Measurements from ENCODE around the gene CEMIP.

DNA sequence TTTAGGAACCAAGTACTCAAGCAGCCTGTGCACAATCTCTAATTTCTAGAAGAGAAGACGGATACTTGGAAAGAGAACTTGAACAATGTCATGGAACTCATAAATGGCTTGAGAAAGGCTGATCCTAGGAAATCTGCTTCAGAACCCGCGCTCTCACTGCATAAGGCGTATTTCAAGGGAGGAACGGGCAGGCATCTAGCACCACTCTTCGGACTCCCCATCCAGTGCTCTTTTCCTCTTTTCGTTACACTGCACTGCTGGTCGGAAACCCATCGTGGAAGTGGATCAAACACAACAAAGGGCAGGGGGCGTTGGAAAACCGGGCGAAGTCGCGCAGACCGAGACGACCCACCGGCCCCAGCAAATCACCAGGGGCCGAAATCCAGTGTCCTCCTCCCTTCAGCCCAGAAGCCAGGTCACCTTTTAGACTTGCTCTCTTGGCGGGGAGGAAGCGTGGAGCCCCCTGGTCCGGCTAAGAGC is 221.0 kb downstream of the CEMIP start:
- TF ChIP-seq, protein P1, sequence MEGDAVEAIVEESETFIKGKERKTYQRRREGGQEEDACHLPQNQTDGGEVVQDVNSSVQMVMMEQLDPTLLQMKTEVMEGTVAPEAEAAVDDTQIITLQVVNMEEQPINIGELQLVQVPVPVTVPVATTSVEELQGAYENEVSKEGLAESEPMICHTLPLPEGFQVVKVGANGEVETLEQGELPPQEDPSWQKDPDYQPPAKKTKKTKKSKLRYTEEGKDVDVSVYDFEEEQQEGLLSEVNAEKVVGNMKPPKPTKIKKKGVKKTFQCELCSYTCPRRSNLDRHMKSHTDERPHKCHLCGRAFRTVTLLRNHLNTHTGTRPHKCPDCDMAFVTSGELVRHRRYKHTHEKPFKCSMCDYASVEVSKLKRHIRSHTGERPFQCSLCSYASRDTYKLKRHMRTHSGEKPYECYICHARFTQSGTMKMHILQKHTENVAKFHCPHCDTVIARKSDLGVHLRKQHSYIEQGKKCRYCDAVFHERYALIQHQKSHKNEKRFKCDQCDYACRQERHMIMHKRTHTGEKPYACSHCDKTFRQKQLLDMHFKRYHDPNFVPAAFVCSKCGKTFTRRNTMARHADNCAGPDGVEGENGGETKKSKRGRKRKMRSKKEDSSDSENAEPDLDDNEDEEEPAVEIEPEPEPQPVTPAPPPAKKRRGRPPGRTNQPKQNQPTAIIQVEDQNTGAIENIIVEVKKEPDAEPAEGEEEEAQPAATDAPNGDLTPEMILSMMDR (IDR thresholded peaks at IDR 0.05), result no peak
- TF ChIP-seq ZFX (IDR thresholded peaks at IDR 0.05; ENCODE audit: borderline replicate concordance), result no peak
